ENCODE results near the gene INPP4B.

DNA sequence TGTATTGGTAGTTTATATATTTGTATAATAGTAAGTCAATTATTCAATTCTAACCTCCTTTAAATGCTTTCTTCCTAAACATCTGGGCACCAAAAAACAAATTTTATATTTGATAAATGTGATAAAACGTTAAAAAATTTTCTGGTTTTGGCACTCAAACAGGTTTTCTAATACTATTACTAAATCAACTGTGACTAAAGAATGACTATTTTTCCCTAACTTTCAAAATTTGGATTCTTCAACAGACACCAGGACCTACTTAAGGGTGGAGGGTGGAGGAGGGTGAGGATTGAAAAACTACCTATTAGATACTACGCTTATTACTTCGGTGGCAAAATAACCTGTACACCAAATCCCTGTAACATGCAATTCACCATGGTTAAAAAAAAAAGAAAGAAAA is 654.2 kb downstream of the INPP4B start:
- TF ChIP-seq TAF1 (IDR thresholded peaks at IDR 0.05; ENCODE audit: low read depth, low read length) (no peak), POLR2AphosphoS5 (IDR thresholded peaks at IDR 0.05; ENCODE audit: low read depth, low read length) (no peak), POLR2A (IDR thresholded peaks at IDR 0.05; ENCODE audit: low read depth, low read length) (no peak), POU2F2 (IDR thresholded peaks at IDR 0.05; ENCODE audit: low read depth, low read length) (no peak), SPI1 (IDR thresholded peaks at IDR 0.05; ENCODE audit: low read depth, low read length) (no peak), PAX5 (IDR thresholded peaks at IDR 0.05; ENCODE audit: insufficient read depth, low read length, severe bottlenecking) (no peak)

All from GM12891 (cell line).